HEK293 (cell line): ENCODE data around the gene ASPHD1.

Experiments used
- CTCF ChIA-PET: fragments of 350-600 bp; formaldehyde crosslinking; extraction: SDS; loops from one replicate; lab custom pipeline; 2021; ENCODE audit warnings: antibody characterized with exemption; lab: Yijun Ruan, JAX
- POLR2A ChIA-PET: fragments of 300-600 bp; formaldehyde crosslinking; extraction: SDS; loops from one replicate; lab custom pipeline; 2020; ENCODE audit warnings: antibody characterized with exemption, inconsistent platforms; lab: Yijun Ruan, JAX
- H3K27ac ChIP-seq: fragments of 200-500 bp; sonication (Bioruptor generic); 2 replicates; pipeline ENCODE4 v1.5.1; 2014; ENCODE audit warnings: low read depth, low read length, control low read depth, inconsistent platforms; ENCODE audit errors: extremely low read depth
- H3K36me3 ChIP-seq, 2 experiments: fragments of 200-500 bp in 1 of 2; sonication (Bioruptor generic) in 1 of 2; 1 replicate in 1 of 2; 2 replicates in 1 of 2; pipeline ENCODE4 v1.5.1; 2014 to 2017; ENCODE audit warnings: inconsistent platforms in 2 of 2, low read length in 2 of 2; ENCODE audit not compliant: control insufficient read depth in 2 of 2, insufficient read depth in 1 of 2
- H3K4me1 ChIP-seq: fragments of 200-500 bp; sonication (Bioruptor generic); 2 replicates; pipeline ENCODE4 v1.5.1; 2014; ENCODE audit warnings: mild to moderate bottlenecking, low read length, inconsistent platforms; ENCODE audit not compliant: control insufficient read depth, insufficient read depth
- H3K4me3 ChIP-seq: 2 replicates; pipeline ENCODE4 v1.5.1; 2011; ENCODE audit warnings: low read depth, mild to moderate bottlenecking, control low read depth, low read length, moderate library complexity
- H3K9me3 ChIP-seq: fragments of 200-500 bp; sonication (Bioruptor generic); 2 replicates; pipeline ENCODE4 v1.5.1; 2014; ENCODE audit warnings: low read depth, low read length, inconsistent platforms; ENCODE audit not compliant: control insufficient read depth, insufficient read depth
- EGR2 ChIP-seq: fragments of 450-650 bp; formaldehyde crosslinking; IDR thresholded peaks from 2 replicates; pipeline ENCODE4 v1.5.1; 2016; ENCODE audit warnings: low read depth, missing biosample characterization, missing genetic modification characterization
- HOXC10 ChIP-seq: sonication (generic); formaldehyde crosslinking; IDR thresholded peaks from 2 replicates; pipeline ENCODE4 v1.8.1; 2023; ENCODE audit warnings: mild to moderate bottlenecking, missing genetic modification reagents
- IKZF3 ChIP-seq: fragments of 450-650 bp; IDR thresholded peaks from 2 replicates; pipeline ENCODE4 v1.5.0; 2018; ENCODE audit warnings: missing biosample characterization, mild to moderate bottlenecking, missing genetic modification characterization, moderate library complexity
- KLF9 ChIP-seq: fragments of 450-650 bp; formaldehyde crosslinking; IDR thresholded peaks from 2 replicates; pipeline ENCODE4 v1.5.1; 2016; ENCODE audit warnings: missing biosample characterization, missing genetic modification characterization, low read depth
- SP2 ChIP-seq: fragments of 450-650 bp; formaldehyde crosslinking; IDR thresholded peaks from 2 replicates; pipeline ENCODE4 v1.5.1; 2016; ENCODE audit warnings: missing biosample characterization, missing genetic modification characterization
- ZFHX2 ChIP-seq: fragments of 450-650 bp; formaldehyde crosslinking; conservative IDR thresholded peaks from 2 replicates; pipeline ENCODE4 v1.5.1; 2016; ENCODE audit warnings: missing biosample characterization, missing genetic modification characterization
- ZFP3 ChIP-seq: fragments of 450-650 bp; formaldehyde crosslinking; IDR thresholded peaks from 2 replicates; pipeline ENCODE4 v1.5.1; 2016; ENCODE audit warnings: low read depth, missing biosample characterization, missing genetic modification characterization
- ZNF830 ChIP-seq: fragments of 450-650 bp; IDR thresholded peaks from 2 replicates; pipeline ENCODE4 v1.5.0; 2018; ENCODE audit warnings: missing biosample characterization, missing genetic modification characterization, low read depth, mild to moderate bottlenecking, moderate library complexity
- TF ChIP-seq, protein P1 (sequence below): fragments of 450-650 bp; formaldehyde crosslinking; IDR thresholded peaks from 2 replicates; pipeline ENCODE4 v1.5.1; 2016; ENCODE audit warnings: missing biosample characterization, missing genetic modification characterization
- TF ChIP-seq, protein P2 (sequence below): fragments of 450-650 bp; formaldehyde crosslinking; IDR thresholded peaks from 2 replicates; pipeline ENCODE4 v1.5.1; 2016; ENCODE audit warnings: missing biosample characterization, missing genetic modification characterization
- TF ChIP-seq, protein P3 (sequence below): fragments of 450-650 bp; formaldehyde crosslinking; IDR thresholded peaks from 2 replicates; pipeline ENCODE4 v1.5.1; 2016; ENCODE audit warnings: missing biosample characterization, missing genetic modification characterization
- TF ChIP-seq, protein P4 (sequence below): fragments of 450-650 bp; formaldehyde crosslinking; IDR thresholded peaks from 2 replicates; pipeline ENCODE4 v1.5.1; 2016; ENCODE audit warnings: missing biosample characterization, missing genetic modification characterization

Gene ASPHD1

DNA sequence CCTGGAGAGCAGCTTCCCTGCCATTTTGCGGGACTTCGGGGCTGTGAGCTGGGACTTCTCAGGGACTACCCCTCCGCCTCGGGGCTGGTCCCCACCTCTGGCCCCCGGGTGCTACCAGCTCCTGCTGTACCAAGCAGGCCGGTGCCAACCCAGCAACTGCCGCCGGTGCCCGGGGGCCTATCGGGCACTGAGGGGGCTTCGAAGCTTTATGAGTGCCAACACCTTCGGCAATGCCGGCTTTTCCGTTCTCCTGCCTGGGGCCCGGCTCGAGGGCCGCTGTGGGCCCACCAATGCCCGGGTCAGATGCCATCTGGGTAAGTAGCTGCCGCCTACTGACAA is 1.3 kb downstream of the ASPHD1 start:
- H3K4me3 ChIP-seq = no peak overlapping the region
- POLR2A ChIA-PET = interaction anchor here (1.3 kb wide), 1 partner anchor 94 kb away, joined by 4 read pairs; the partner anchor contains the start of gene HIRIP3
- peaks cover 2% of the 10 kb centered on the region; the same call in 1 of the 2 replicates for H3K4me1 ChIP-seq
- TF ChIP-seq KLF9 (tag by site-specific recombination) = no peak
- TF ChIP-seq, protein P1, sequence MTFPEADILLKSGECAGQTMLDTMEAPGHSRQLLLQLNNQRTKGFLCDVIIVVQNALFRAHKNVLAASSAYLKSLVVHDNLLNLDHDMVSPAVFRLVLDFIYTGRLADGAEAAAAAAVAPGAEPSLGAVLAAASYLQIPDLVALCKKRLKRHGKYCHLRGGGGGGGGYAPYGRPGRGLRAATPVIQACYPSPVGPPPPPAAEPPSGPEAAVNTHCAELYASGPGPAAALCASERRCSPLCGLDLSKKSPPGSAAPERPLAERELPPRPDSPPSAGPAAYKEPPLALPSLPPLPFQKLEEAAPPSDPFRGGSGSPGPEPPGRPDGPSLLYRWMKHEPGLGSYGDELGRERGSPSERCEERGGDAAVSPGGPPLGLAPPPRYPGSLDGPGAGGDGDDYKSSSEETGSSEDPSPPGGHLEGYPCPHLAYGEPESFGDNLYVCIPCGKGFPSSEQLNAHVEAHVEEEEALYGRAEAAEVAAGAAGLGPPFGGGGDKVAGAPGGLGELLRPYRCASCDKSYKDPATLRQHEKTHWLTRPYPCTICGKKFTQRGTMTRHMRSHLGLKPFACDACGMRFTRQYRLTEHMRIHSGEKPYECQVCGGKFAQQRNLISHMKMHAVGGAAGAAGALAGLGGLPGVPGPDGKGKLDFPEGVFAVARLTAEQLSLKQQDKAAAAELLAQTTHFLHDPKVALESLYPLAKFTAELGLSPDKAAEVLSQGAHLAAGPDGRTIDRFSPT (tag by site-specific recombination) = peak; percentile 17; the same call in 1 of the 2 replicates
- TF ChIP-seq, protein P2, sequence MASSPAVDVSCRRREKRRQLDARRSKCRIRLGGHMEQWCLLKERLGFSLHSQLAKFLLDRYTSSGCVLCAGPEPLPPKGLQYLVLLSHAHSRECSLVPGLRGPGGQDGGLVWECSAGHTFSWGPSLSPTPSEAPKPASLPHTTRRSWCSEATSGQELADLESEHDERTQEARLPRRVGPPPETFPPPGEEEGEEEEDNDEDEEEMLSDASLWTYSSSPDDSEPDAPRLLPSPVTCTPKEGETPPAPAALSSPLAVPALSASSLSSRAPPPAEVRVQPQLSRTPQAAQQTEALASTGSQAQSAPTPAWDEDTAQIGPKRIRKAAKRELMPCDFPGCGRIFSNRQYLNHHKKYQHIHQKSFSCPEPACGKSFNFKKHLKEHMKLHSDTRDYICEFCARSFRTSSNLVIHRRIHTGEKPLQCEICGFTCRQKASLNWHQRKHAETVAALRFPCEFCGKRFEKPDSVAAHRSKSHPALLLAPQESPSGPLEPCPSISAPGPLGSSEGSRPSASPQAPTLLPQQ (tag by site-specific recombination) = 0 out of 2 replicates have a peak, but pooled peaks have one; percentile 23
- TF ChIP-seq, all 188 proteins: peak for 2
- no peak overlapping the region for H3K27ac ChIP-seq
- no peaks in the 10 kb centered on the region for H3K36me3 ChIP-seq
- H3K9me3 ChIP-seq = no peaks in the 10 kb centered on the region
- CTCF ChIA-PET = interaction anchor here (0.5 to 1.4 kb wide), 4 partner anchors 9 to 130 kb away, joined by 4 read pairs; partner anchors contain the start of genes MVP, TAOK2 and TLCD3B

DNA sequence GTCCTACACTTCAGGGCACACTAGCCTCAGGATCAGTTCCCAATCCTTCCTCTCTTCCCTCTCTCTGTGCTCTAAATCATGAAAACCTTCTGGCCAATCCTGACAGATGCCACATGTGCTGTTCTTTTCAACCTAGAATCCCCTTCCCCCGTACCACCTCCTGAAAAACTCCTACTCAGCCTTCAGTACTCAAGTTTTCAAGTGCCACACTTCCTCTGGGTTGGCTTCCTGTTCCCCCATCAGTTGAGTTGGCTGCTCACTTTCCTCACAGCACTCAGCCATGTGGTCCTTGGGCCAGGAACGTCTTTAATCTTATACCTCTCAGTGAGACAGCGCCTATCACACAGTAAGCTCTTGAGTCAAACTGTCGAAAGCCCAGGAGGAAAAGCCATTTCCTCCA is 3.3 kb downstream of the ASPHD1 start:
- TF ChIP-seq SP2 (tag by site-specific recombination) (peak; percentile 17; the same call in 1 of the 2 replicates), IKZF3 (no peak), ZNF830 (tag by site-specific recombination) (no peak), EGR2 (tag by site-specific recombination) (peak; percentile 85), HOXC10 (CRISPR knock-in tag) (no peak), ZFP3 (tag by site-specific recombination) (peak; percentile 68), ZFHX2 (tag by site-specific recombination) (peak; percentile 77)
- TF ChIP-seq, protein P3, sequence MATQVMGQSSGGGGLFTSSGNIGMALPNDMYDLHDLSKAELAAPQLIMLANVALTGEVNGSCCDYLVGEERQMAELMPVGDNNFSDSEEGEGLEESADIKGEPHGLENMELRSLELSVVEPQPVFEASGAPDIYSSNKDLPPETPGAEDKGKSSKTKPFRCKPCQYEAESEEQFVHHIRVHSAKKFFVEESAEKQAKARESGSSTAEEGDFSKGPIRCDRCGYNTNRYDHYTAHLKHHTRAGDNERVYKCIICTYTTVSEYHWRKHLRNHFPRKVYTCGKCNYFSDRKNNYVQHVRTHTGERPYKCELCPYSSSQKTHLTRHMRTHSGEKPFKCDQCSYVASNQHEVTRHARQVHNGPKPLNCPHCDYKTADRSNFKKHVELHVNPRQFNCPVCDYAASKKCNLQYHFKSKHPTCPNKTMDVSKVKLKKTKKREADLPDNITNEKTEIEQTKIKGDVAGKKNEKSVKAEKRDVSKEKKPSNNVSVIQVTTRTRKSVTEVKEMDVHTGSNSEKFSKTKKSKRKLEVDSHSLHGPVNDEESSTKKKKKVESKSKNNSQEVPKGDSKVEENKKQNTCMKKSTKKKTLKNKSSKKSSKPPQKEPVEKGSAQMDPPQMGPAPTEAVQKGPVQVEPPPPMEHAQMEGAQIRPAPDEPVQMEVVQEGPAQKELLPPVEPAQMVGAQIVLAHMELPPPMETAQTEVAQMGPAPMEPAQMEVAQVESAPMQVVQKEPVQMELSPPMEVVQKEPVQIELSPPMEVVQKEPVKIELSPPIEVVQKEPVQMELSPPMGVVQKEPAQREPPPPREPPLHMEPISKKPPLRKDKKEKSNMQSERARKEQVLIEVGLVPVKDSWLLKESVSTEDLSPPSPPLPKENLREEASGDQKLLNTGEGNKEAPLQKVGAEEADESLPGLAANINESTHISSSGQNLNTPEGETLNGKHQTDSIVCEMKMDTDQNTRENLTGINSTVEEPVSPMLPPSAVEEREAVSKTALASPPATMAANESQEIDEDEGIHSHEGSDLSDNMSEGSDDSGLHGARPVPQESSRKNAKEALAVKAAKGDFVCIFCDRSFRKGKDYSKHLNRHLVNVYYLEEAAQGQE = no peak
- TF ChIP-seq, protein P4, sequence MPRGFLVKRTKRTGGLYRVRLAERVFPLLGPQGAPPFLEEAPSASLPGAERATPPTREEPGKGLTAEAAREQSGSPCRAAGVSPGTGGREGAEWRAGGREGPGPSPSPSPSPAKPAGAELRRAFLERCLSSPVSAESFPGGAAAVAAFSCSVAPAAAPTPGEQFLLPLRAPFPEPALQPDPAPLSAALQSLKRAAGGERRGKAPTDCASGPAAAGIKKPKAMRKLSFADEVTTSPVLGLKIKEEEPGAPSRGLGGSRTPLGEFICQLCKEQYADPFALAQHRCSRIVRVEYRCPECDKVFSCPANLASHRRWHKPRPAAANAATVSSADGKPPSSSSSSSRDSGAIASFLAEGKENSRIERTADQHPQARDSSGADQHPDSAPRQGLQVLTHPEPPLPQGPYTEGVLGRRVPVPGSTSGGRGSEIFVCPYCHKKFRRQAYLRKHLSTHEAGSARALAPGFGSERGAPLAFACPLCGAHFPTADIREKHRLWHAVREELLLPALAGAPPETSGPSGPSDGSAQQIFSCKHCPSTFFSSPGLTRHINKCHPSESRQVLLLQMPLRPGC (tag by site-specific recombination) = no peak
- TF ChIP-seq, all 188 proteins: peak for 4
- Histone ChIP-seq H3K4me3 (no peak overlapping the region), H3K9me3 (no peaks in the 10 kb centered on the region), H3K36me3 (no peaks in the 10 kb centered on the region; a peak in 1 of 3 replicates), H3K27ac (no peak overlapping the region), H3K4me1 (peaks cover 2% of the 10 kb centered on the region; the same call in 1 of the 2 replicates)
- CTCF ChIA-PET = no interaction called here
- POLR2A ChIA-PET = interaction anchor here (0.9 to 1.1 kb wide), 2 partner anchors 9 to 13 kb away, joined by 3 to 5 read pairs; no protein-coding TSS in a partner anchor
